GM12872 (cell line): Measurements from ENCODE around the gene RELB.

ENCODE experiments used
- TF ChIP-seq, protein P1 (sequence below): IDR thresholded peaks from 3 replicates; pipeline ENCODE4 v1.5.1; 2011; ENCODE audit warnings: low read depth, mild to moderate bottlenecking, low read length, moderate library complexity; ENCODE audit not compliant: insufficient read depth

Gene RELB

DNA sequence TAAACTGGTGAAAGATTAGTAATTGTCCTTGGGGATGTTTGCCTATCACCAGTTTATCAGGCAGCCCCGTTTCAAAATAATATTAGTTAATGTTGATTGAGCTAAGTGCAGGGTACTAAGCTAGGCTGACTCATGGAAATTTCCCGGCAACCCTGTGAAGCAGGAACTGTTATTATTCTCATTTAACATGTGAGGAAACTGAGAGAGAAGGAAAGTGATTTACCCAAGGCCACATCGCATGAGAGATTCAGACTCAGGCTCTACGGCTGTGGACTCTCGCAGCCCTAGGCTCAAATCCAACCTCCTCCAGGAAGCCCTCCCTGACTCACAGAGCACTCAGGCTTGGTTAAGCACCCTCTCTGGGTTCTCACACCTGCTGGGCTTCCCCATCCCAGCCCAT is 26.4 kb upstream of the RELB start:
- TF ChIP-seq, protein P1, sequence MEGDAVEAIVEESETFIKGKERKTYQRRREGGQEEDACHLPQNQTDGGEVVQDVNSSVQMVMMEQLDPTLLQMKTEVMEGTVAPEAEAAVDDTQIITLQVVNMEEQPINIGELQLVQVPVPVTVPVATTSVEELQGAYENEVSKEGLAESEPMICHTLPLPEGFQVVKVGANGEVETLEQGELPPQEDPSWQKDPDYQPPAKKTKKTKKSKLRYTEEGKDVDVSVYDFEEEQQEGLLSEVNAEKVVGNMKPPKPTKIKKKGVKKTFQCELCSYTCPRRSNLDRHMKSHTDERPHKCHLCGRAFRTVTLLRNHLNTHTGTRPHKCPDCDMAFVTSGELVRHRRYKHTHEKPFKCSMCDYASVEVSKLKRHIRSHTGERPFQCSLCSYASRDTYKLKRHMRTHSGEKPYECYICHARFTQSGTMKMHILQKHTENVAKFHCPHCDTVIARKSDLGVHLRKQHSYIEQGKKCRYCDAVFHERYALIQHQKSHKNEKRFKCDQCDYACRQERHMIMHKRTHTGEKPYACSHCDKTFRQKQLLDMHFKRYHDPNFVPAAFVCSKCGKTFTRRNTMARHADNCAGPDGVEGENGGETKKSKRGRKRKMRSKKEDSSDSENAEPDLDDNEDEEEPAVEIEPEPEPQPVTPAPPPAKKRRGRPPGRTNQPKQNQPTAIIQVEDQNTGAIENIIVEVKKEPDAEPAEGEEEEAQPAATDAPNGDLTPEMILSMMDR: no peak

DNA sequence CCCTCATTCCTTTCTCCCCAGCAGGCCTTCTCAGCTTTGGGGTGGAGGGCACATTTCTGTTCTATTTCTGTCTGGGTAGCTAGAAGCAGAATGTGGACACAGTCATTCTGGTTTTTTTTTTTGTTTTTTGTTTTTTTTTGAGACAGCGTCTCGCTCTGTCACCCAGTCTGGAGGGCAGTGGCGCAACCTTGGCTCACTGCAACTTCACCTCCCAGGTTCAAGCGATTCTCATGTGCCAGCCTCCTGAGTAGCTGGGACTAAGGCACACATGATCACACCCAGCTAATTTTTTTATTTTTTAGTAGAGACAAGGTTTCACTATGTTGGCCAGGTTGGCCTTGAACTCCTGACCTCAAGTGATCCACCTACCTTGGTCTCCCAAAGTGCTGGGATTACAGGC is 25.8 kb upstream of the RELB start:
- TF ChIP-seq, protein P1: no peak

DNA sequence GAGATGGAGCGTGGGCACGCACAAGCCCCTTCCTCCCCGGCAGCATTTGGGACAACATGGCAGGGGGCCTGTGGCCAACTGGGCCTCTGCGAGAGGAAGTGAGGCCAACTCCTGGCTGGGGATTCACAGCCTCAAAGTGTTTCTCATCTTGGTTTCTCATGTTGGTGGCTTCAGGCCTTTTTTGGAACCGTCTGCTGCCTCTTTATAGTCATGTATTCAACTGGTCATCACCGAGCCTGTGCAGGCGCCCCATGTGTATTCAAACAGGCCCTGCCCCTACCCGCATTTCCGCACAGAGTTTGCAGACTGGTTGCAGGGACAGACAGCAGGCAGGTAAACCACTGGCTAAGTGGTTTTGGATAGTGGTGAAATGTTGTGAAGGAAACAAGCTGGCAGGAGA is 17.3 kb upstream of the RELB start:
- TF ChIP-seq, protein P1: no peak

DNA sequence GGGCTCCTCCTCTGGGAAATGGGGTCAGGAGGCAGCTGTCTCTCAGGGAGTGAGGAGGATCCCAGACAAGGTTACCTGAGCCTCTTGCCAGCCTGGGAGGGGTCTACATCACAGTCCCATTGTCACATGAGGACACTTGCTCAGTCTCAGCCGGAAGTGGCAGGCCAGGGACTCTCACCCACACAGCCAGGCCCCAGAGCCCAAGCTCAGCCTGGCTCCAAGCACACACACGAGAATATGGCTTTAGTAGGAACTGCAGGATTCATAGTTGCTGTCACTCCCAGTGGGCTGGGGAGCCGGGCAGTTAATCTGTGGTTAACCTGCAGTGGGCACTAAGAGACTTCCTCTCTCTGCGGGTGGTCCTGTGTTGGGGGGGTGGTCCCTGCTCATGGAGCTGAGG is 15.8 kb upstream of the RELB start:
- TF ChIP-seq, protein P1: no peak

DNA sequence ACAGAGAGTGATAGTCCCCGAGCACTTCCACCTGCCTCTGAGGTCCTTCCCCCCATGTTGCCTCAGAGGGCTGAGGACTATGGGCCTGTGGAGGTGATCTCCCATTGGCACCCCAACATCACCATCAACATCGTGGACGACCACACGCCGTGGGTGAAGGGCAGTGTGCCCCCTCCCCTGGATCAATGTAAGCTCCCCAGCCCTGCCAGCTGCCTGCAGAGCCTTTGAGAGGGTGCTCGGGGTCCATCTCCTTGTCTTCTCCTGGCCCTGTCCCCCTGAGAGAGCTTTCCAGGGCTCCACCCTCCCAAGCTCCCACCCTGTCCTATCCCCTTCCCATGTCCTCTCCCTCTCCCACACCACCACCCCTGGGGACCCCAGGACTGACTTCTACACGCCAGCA is 14.9 kb upstream of the RELB start:
- TF ChIP-seq, protein P1: no peak

DNA sequence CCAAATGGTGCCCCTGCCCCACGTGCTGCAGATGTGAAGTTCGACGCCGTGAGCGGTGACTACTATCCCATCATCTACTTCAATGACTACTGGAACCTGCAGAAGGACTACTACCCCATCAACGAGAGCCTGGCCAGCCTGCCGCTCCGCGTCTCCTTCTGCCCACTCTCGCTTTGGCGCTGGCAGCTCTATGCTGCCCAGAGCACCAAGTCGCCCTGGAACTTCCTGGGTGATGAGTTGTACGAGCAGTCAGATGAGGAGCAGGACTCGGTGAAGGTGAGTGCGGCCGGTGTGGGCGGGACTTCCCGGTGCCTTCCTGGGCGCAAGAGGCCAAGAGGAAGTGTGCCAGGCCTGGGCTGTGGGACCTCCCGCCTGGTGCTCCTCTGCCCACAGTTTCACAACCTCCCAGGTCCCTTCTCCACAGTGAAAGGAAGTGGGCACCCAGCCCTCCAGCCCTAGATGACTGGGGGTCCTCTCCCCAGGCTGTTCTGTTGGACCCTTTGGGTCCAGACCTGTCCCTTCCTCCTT is 14.1 kb upstream of the RELB start:
- TF ChIP-seq, protein P1: no peak

DNA sequence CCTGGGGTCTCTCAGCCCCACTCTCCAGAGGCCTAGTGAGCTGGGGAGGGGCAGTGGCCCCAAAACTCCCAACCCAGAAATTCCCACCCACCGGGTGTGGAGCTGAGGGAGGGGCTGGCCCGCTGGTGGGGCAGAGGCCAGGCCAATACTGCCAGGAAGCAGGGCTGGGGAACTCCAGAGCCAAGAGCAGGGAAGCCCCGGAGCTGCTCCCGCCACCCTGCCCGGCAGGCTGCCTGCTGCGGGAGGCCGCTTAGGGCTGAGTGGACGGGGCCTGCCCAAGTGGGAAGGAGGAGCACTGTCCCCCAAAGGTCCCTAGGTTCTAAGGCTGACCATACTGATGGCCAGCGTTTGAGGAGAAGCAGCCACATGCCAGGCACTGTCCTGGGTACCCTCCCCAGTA is 13.0 kb upstream of the RELB start:
- TF ChIP-seq, protein P1: no peak
